IPS-20b (cell line): Measurements from ENCODE around the gene ZDHHC18.
"Not testable (repeated sequence)": the region's sequence is repeated elsewhere in the genome, so short reads cannot be mapped to it uniquely, and the experiment has no call there.

Experiments
- H3K27ac ChIP-seq: one replicate; pipeline ENCODE4 v1.5.1; 2013; ENCODE audit warnings: low read length
- H3K27me3 ChIP-seq: 2 replicates; pipeline ENCODE4 v1.6.1; 2013; ENCODE audit warnings: mild to moderate bottlenecking, low read length, inconsistent platforms; ENCODE audit not compliant: insufficient read depth
- H3K36me3 ChIP-seq: 2 replicates; pipeline ENCODE4 v1.6.1; 2013; ENCODE audit warnings: low read depth, mild to moderate bottlenecking, inconsistent platforms, low read length, moderate library complexity; ENCODE audit not compliant: insufficient read depth
- H3K4me1 ChIP-seq: 2 replicates; pipeline ENCODE4 v1.6.1; 2013; ENCODE audit warnings: mild to moderate bottlenecking, control low read depth, inconsistent platforms, low read length, moderate library complexity; ENCODE audit not compliant: insufficient read depth
- H3K4me3 ChIP-seq: 2 replicates; pipeline ENCODE4 v1.5.1; 2013; ENCODE audit warnings: mild to moderate bottlenecking, low read length, inconsistent platforms
- H3K9ac ChIP-seq: 2 replicates; pipeline ENCODE4 v1.6.1; 2013; ENCODE audit warnings: low read depth, mild to moderate bottlenecking, inconsistent platforms, low read length, moderate library complexity
- H3K9me3 ChIP-seq: 2 replicates; pipeline ENCODE4 v1.6.1; 2013; ENCODE audit warnings: mild to moderate bottlenecking, low read depth, low read length, inconsistent platforms; ENCODE audit not compliant: insufficient read depth

The ZDHHC18 gene

DNA sequence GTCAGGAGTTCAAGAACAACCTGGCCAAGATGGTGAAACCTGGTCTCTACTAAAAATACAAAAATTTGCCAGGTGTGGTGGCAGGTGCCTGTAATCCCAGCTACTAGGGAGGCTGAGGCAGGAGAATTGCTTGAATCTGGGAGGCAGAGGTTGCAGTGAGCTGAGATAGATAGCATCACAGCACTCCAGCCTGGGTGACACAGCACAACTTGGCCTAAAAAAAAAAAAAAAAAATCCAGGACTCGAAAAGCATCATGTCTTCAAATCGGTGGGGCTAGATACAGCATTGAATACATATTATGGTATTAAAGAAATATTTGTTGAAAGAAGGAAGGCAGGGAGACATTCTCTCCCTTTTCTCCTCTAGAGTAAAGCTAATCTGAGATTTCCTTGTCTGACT lies 46.6 kb downstream of the ZDHHC18 start:
- H3K36me3 ChIP-seq = peaks cover 11% of the 10 kb centered on the region; the same call in 1 of the 2 replicates
- H3K27me3 ChIP-seq, H3K9ac ChIP-seq, H3K27ac ChIP-seq, H3K9me3 ChIP-seq, H3K4me1 ChIP-seq, H3K4me3 ChIP-seq: not testable (repeated sequence)

DNA sequence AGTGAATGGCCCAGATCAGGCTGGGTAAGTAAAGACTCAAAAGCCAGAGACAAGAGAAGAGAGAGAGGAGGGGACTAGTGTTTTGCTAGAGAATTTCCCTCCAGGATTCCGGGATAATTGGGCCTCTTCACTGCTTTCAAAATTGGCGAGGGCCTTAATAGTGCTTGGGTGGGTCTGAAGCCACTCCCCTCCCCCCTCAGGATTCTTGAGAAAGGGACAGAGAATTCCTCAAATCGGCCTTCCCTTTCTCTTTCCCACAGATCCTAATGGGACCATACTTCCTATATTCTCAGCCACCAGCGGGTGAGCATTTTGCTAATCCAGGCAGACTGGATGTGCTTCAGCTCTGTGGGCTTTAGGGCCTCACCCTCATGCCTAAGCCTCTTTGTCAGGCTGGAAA lies 48.4 kb downstream of the ZDHHC18 start:
- no peaks in the 10 kb centered on the region for H3K9me3 ChIP-seq
- no peaks in the 10 kb centered on the region for H3K27me3 ChIP-seq
- H3K27ac ChIP-seq = no peak overlapping the region
- H3K36me3 ChIP-seq = peaks cover 24% of the 10 kb centered on the region
- H3K4me1 ChIP-seq = peaks cover 9% of the 10 kb centered on the region; the same call in 1 of the 2 replicates
- no peak overlapping the region for H3K4me3 ChIP-seq
- H3K9ac ChIP-seq = peak overlapping the region; percentile 17; the same call in 1 of the 2 replicates

DNA sequence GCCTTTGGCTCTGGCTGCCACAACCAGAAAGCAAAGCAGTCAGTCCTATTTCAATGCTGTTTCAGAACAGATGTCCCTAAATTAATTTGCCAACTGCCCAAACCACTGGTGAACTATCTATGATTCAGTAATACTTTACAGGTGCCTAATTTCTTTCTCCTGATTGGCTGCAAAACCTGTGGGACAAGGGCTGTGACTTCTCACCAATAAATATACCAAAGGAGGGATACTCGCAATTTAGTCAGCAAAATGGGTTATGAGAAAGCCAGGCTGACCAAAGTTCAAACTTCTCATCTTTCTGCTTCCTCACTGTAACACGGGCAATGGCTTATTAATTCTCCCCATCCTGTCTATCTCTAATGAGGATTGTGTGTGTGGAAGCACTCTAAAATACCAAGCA lies 50.8 kb downstream of the ZDHHC18 start:
- peaks cover 44% of the 10 kb centered on the region for H3K36me3 ChIP-seq
- H3K9ac ChIP-seq = no peak overlapping the region
- no peak overlapping the region for H3K27ac ChIP-seq
- H3K27me3 ChIP-seq = no peaks in the 10 kb centered on the region
- H3K4me1 ChIP-seq = peaks cover 9% of the 10 kb centered on the region; the same call in 1 of the 2 replicates
- no peaks in the 10 kb centered on the region for H3K9me3 ChIP-seq
- H3K4me3 ChIP-seq = no peak overlapping the region

DNA sequence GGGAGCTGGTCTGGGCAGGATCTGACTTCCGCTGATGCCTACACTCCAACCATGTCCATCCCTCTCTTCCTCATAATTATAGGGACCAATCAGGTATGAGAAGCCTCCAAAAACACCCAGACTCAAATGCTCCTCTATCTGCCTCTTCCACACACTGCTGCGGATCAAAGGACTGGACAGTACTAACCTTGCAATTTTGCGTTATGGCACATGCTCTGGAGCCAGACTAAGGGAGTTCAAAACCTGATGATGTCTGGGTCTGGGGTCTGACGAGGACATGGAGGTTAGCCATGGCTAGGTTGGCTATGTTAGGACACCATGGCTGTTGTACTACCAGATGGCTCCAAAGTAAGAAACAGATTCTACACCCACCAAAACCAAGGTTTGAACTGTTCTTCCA lies 53.3 kb downstream of the ZDHHC18 start:
- Histone ChIP-seq H3K36me3 (peaks cover 69% of the 10 kb centered on the region), H3K9me3 (no peaks in the 10 kb centered on the region), H3K27me3 (no peaks in the 10 kb centered on the region), H3K9ac (no peak overlapping the region), H3K4me3 (no peak overlapping the region), H3K4me1 (peaks cover 7% of the 10 kb centered on the region; the same call in 1 of the 2 replicates), H3K27ac (no peak overlapping the region)

DNA sequence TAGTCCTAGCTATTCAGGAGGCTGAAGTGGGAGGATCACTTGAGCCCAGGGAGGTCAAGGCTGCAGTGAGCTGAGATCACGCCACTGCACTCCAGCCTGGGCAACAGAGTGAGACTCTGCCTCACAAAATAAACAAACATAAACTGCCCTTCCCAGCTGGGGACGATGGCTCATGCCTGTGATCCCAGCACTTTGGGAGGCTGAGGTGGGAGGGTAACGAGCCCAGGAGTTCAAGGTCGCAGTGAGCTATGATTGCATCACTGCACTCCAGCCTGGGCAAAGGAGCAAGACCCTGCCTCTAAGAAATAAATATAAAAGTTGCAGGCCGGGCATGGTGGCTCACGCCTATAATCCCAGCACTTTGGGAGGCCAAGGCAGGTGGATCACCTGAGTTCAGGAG lies 55.1 kb downstream of the ZDHHC18 start:
- not testable (repeated sequence) for H3K4me3 ChIP-seq, H3K9ac ChIP-seq, H3K27ac ChIP-seq, H3K27me3 ChIP-seq, H3K9me3 ChIP-seq, H3K4me1 ChIP-seq
- peaks cover 82% of the 10 kb centered on the region for H3K36me3 ChIP-seq

DNA sequence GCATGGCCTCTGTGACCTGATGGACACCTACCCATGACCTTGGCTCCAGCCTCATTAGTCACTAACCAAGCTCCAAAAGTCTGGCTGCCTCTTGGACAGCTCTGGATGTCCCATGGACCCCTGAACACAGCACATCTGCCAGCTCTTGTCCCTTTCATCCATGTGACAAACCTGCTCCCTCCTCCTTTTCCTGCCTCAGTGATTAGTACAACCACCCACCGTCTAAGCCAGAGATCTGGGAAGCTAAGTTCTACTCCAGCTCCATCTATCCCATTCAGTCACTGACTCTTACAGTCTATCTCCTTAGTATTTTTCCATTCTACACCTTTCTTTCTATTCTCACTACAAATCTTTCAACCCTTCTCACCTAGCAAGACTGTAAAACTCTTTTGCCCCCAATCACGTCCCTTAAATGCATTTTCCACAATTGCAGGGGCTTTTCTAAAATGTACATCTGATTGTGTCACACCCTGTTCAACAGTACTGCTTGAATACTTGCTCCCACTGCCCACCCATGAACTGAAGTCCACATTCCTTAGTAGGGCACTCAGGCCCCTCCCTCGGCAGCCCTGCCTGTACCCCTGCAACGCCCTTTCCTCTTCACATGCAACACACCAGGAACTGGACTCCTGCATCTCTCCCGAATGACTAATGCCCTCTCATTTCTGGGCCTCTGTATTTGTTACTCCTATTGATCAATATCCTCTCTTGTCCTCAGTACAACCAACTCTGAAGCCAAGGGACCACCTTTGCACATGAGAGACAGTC lies 56.4 kb downstream of the ZDHHC18 start:
- no peak overlapping the region for H3K4me3 ChIP-seq
- H3K27me3 ChIP-seq = no peaks in the 10 kb centered on the region
- H3K4me1 ChIP-seq = no peaks in the 10 kb centered on the region
- H3K36me3 ChIP-seq = peaks cover 78% of the 10 kb centered on the region
- no peak overlapping the region for H3K27ac ChIP-seq
- H3K9me3 ChIP-seq = no peaks in the 10 kb centered on the region
- no peak overlapping the region for H3K9ac ChIP-seq

DNA sequence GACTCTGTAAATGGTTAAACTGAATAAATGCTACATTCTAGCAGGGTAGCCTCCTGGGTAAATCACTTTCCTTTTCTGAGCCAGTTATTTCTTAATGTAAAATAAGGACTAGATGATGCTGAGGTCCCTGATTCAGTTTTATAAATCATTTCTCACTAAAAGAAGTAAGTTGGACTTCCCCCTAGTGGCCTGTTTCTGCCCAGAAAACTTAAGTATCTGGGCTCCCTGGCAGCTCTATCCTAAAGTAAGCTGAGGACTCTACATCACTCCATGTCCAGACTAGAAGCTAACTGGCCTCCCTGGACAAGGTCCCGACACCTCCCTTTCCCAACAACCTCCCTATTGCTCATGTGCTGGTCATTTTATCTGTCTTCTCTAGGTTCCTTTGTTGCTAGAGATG lies 60.6 kb downstream of the ZDHHC18 start:
- Histone ChIP-seq H3K27ac (no peak overlapping the region), H3K27me3 (no peaks in the 10 kb centered on the region), H3K9ac (no peak overlapping the region), H3K4me3 (no peak overlapping the region), H3K9me3 (no peaks in the 10 kb centered on the region), H3K4me1 (no peaks in the 10 kb centered on the region), H3K36me3 (peaks cover 60% of the 10 kb centered on the region)

DNA sequence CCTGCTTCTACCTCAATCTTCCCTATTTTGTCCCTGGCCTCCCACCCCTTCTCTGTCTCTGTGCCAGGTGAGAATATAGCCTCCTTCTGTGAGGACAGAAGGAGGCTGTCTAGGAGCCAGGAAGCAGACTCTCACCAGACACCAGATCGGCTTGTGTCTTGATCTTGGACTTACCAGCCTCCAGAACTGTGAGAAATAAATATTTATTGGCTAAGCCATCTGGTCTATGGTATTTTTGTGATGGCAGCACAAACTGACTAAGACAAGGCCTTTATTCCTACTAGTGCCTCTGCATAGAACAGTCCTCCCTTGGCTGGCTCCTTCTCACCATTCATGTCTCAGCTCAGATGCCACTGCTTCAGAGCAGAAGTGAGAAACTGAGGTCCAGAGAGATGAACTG lies 61.7 kb downstream of the ZDHHC18 start:
- H3K4me3 ChIP-seq = no peak overlapping the region
- H3K4me1 ChIP-seq = no peaks in the 10 kb centered on the region
- no peak overlapping the region for H3K27ac ChIP-seq
- H3K27me3 ChIP-seq = no peaks in the 10 kb centered on the region
- no peaks in the 10 kb centered on the region for H3K9me3 ChIP-seq
- H3K9ac ChIP-seq = no peak overlapping the region
- peaks cover 60% of the 10 kb centered on the region for H3K36me3 ChIP-seq

DNA sequence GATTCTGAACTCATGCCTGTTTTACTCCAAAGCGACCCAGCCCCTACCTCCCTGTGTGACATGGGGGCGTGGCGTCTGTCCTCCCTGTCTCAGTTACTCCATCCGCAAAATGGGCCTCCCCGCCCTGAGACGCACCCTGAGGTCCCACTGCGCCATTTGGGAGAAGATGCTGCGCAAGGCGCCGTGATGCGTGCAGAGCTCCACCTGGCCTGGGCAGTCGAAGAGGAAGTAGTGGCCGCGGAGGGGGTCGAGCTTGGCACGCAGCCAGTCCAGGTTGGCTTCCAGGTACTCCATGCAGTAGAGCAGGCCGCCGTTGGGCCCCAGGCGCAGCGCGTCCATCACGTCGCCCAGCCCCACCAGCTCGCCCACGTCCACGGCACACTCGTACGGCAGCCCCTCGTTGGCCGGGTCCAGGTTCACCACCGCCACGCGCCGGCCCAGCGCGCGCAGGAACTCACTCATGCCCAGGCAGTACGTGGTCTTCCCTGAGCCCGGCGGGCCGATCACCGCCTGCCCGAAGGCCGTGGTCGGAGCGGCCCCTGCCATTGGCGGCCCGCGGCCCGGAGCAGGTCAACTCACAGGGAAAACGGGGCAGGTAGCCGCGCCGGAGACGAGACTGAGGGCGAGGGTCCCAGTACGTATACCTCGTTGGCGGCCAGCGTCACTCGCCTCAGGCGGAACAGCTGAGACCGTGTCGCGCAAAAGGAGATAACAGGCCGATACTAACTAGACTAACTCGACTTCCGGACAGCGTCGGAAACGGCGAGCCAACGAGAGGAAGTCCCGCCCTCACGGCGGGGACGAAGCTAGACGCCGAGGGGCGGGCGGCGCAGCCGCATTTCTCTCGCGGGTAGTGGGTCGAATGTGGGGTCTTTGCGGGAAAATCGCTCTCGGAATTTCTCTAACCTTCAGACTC lies 63.3 kb downstream of the ZDHHC18 start, which contains the start of gene GPN2:
Gene GPN2 (minus strand): TSS at position 733 of the 916 bp plus-strand sequence. CDS start 187 bp downstream, at position 546.
- H3K36me3 ChIP-seq = peaks cover 59% of the 10 kb centered on the region
- H3K9me3 ChIP-seq = no peaks in the 10 kb centered on the region
- no peaks in the 10 kb centered on the region for H3K27me3 ChIP-seq
- no peaks in the 10 kb centered on the region for H3K4me1 ChIP-seq
- H3K4me3 ChIP-seq = peak within 1 kb of the TSS; percentile 81
- H3K27ac ChIP-seq = no peak within 1 kb of the TSS
- H3K9ac ChIP-seq = peak within 1 kb of the TSS; percentile 93

DNA sequence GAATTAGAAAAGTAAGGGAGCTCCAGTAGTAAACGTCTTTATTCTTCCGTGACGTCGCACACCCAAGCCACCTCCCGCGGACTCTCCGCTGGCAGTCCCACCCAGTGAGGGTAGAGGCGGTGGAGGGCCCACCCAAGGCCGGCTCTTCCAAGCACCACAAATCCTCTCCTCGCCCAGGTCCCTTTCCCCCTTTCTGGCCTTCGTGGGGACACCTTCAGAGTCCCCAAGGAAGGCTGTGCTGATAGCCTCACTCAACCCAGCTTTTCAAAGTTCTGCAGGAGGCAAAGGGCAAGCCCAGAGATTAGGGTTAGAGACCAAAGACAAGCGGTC lies 63.9 kb downstream of the ZDHHC18 start:
- peaks cover 59% of the 10 kb centered on the region for H3K36me3 ChIP-seq

DNA sequence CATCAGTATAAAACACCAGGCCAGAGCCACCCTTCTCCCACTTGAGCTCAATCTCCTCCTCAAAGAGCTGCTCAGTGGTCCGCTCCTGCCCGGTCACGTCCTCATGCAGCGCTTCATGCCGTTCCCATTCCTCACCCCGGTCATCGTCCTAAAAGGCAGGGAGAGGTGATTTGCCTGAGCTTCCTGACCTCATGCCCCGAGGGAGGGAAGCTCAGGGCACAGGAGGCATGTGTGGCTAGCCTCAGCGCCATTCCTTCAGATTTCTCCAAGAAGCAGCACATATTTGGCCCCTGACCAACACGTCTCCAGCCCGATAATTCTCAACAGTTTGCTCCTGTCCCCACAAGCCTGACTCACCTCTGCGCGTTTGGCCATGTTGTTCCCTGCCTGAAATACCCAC lies 67.8 kb downstream of the ZDHHC18 start:
- peaks cover 49% of the 10 kb centered on the region for H3K36me3 ChIP-seq
- H3K4me1 ChIP-seq = peaks cover 4% of the 10 kb centered on the region
- no peaks in the 10 kb centered on the region for H3K9me3 ChIP-seq
- H3K27me3 ChIP-seq = no peaks in the 10 kb centered on the region
- H3K4me3 ChIP-seq = no peak overlapping the region
- H3K27ac ChIP-seq = no peak overlapping the region
- no peak overlapping the region for H3K9ac ChIP-seq

More for the DNA sequence above, 63.9 kb downstream of the ZDHHC18 start:
- H3K27me3 ChIP-seq = no peaks in the 10 kb centered on the region
- H3K9me3 ChIP-seq = no peaks in the 10 kb centered on the region
- peak overlapping the region; percentile 81 for H3K4me3 ChIP-seq
- no peak overlapping the region for H3K27ac ChIP-seq
- no peaks in the 10 kb centered on the region for H3K4me1 ChIP-seq
- peak overlapping the region; percentile 93 for H3K9ac ChIP-seq

DNA sequence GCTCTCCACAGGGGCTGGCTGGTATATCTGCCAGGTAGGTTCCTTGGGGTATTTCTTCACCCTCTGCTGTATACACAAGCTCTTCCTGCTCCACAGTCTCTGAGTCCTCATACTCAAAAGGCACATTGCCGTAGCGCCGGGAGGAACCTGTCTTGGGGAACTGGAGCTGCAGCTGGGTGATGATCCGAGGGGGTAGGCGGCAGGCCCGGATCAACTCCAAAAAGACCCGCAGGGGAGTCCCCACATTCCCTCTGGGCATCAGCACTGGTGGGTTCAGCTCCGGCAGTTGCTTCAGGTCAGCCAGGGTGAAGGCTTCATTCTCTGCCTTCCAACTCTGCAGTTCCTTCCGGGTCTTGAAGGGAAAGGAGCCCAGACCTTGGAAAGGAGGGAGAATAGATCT lies 70.9 kb downstream of the ZDHHC18 start:
- Histone ChIP-seq H3K27me3 (no peaks in the 10 kb centered on the region), H3K9ac (no peak overlapping the region), H3K27ac (no peak overlapping the region), H3K4me1 (peaks cover 6% of the 10 kb centered on the region), H3K36me3 (peaks cover 45% of the 10 kb centered on the region), H3K9me3 (no peaks in the 10 kb centered on the region), H3K4me3 (no peak overlapping the region)
